ENCODE measurements around the gene DYNC1H1. TPM values are rescaled to one million over a fixed set of nuclear protein-coding genes. Genes with fewer than 3 reads are reported as not detected.

DYNC1H1 gene
- 100 to 1,000 TPM; 352 to 556 (median 447) TPM for total RNA-seq

GRCh38 chr14:101964297-101965180 is at the start of gene DYNC1H1:
TSS of gene DYNC1H1 (plus strand) at chr14:101964573. CDS start at chr14:101964692, 119 bp downstream.
- ATAC-seq (ENCODE audit: low FRiP score in 2 of 2): peak; percentile 91 to 95
- Histone ChIP-seq H3K27ac (peak within 1 kb of the TSS; percentile 95 to 98 (median 96)), H3K27me3 (no peaks in the 10 kb centered on the region), H3K36me3 (peaks cover 0 to 5% (median 1%) of the 10 kb centered on the region in 4 donors), H3K4me3 (peak within 1 kb of the TSS; percentile 79 to 100 (median 91)), H3K9me3 (no peaks in the 10 kb centered on the region), H3K4me1 (peaks cover 27 to 47% (median 34%) of the 10 kb centered on the region in 4 donors)
- WGBS, 2 donors: 0% methylated on average over 66 of the region's 115 CpGs; no CpG with 5 or more reads in 1 of the 2 donors
- DNase-seq: peak; percentile 94 to 99
- TF ChIP-seq EP300 (IDR thresholded peaks at IDR 0.05): no peak
- TF ChIP-seq POLR2AphosphoS5 (IDR thresholded peaks at IDR 0.05): peak; percentile 90 to 98
- peak in 2 of 6 experiments; percentile 21 to 31 for TF ChIP-seq CTCF (IDR thresholded peaks at IDR 0.05)
- peak in 3 of 4 donors; percentile 97 to 98 (median 98) for TF ChIP-seq POLR2A (IDR thresholded peaks at IDR 0.05)

GRCh38 chr14:101915871-101916815 is 48.2 kb upstream of the DYNC1H1 start:
- no peaks in the 10 kb centered on the region for H3K9me3 ChIP-seq
- H3K27ac ChIP-seq: no peak overlapping the region
- H3K4me1 ChIP-seq: no peaks in the 10 kb centered on the region
- no peak overlapping the region for H3K4me3 ChIP-seq
- no peak for DNase-seq
- TF ChIP-seq POLR2A (IDR thresholded peaks at IDR 0.05) (no peak), CTCF (IDR thresholded peaks at IDR 0.05) (no peak), EP300 (IDR thresholded peaks at IDR 0.05) (no peak)
- peaks cover 9 to 78% (median 46%) of the 10 kb centered on the region in 4 donors for H3K36me3 ChIP-seq
- 93 to 95% methylated on average over 21 to 23 of the region's 23 CpGs for WGBS, 2 donors
- no peaks in the 10 kb centered on the region for H3K27me3 ChIP-seq
- ATAC-seq (ENCODE audit: low FRiP score in 2 of 2): peak; percentile 8 to 60

GRCh38 chr14:101916816-101917412 is 47.5 kb upstream of the DYNC1H1 start:
- ATAC-seq (ENCODE audit: low FRiP score in 2 of 2): peak; percentile 14 to 56
- TF ChIP-seq CTCF (IDR thresholded peaks at IDR 0.05) (no peak), POLR2A (IDR thresholded peaks at IDR 0.05) (no peak), EP300 (IDR thresholded peaks at IDR 0.05) (no peak), POLR2AphosphoS5 (IDR thresholded peaks at IDR 0.05) (no peak)
- H3K36me3 ChIP-seq: peaks cover 9 to 79% (median 46%) of the 10 kb centered on the region in 4 donors
- no peaks in the 10 kb centered on the region for H3K4me1 ChIP-seq
- WGBS, 2 donors: 83 to 89% methylated on average over 18 of the region's 18 CpGs
- H3K27ac ChIP-seq: no peak overlapping the region
- H3K9me3 ChIP-seq: no peaks in the 10 kb centered on the region
- DNase-seq: no peak
- no peak overlapping the region for H3K4me3 ChIP-seq
- H3K27me3 ChIP-seq: no peaks in the 10 kb centered on the region

GRCh38 chr14:101917413-101918017 is 46.9 kb upstream of the DYNC1H1 start:
- no peak for DNase-seq
- WGBS, 2 donors: 87 to 90% methylated on average over 15 to 17 of the region's 17 CpGs
- Histone ChIP-seq H3K36me3 (peaks cover 9 to 79% (median 43%) of the 10 kb centered on the region in 4 donors), H3K4me1 (no peaks in the 10 kb centered on the region), H3K27ac (no peak overlapping the region), H3K4me3 (no peak overlapping the region), H3K9me3 (no peaks in the 10 kb centered on the region), H3K27me3 (no peaks in the 10 kb centered on the region)
- no peak for TF ChIP-seq EP300 (IDR thresholded peaks at IDR 0.05)
- no peak for TF ChIP-seq POLR2AphosphoS5 (IDR thresholded peaks at IDR 0.05)
- TF ChIP-seq POLR2A (IDR thresholded peaks at IDR 0.05): no peak
- TF ChIP-seq CTCF (IDR thresholded peaks at IDR 0.05): no peak
- no peak for ATAC-seq (ENCODE audit: low FRiP score in 2 of 2)
